Effector CD4-positive, alpha-beta T cell (primary cell): ENCODE data around the gene WFDC11.

Source experiments
- DNase-seq: peaks from one replicate; pipeline ENCODE4 v3.0.0-alpha.2; 2020

WFDC11 gene

GRCh38 chr20:45621593-45621992 lies 48.4 kb downstream of the WFDC11 start:
- DNase-seq, result no peak

GRCh38 chr20:45617591-45617990 lies 52.4 kb downstream of the WFDC11 start:
- DNase-seq, result no peak

- no peak for DNase-seq
These were observed 57.7 kb downstream of the WFDC11 start for GRCh38 chr20:45612314-45612713.

GRCh38 chr20:45611054-45611453 lies 59.0 kb downstream of the WFDC11 start:
- DNase-seq, result no peak

- DNase-seq, result no peak
These were observed 62.2 kb downstream of the WFDC11 start for GRCh38 chr20:45607810-45608209.
